ENCODE results near the gene KCND3. TPM values are rescaled to one million over a fixed set of nuclear protein-coding genes. Genes with fewer than 3 reads are reported as not detected.

KCND3 gene
- polyA plus RNA-seq, 1 donor from 2014 or later: 7.8 TPM

DNA sequence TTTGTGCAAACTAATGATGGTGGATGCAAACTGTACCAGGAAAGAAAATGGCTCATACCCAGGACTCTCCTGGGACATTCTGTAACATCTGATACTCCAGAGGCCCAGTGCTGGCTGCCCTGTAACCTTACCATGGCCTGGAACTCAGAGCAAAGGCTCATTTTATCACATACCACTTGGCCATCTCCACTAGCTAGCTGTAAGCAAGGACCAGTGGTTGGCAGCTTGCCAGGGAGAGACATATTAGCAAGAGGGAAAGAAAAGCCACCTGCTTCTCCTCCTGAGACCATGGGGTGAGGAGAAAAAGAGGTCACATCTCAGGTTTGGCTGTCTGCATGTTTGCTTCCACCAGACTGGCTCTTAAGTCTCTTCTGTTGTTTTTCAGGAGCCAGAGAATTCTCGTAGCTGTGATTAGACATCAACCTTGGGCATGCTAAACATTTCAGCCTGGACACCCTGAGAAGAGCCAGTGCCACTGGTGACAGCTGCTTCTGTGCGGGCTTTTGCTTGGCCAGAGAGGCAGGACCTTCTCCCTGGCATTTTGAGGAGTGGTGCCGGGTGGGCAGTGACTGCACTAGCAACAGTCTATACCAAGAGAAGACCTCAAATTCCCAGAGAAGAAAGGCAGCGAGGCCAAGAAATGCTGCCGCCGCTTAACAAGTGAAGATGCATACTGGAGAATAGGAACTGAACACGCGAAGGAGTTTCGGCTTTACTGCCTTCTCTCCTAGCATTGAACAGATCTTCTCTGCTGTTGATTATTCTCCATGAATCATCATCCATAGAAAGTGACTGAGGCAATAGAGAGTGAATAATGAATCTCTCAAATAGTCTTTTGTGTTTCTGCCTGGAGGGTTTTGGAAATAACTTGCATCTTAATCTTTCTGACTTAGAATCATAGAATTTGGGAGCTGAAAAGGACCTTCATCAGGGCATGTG is 243.5 kb downstream of the KCND3 start:
- Histone ChIP-seq H3K36me3 (ENCODE audit: insufficient read depth, low read length) (peaks cover 15% of the 10 kb centered on the region), H3K27me3 (ENCODE audit: insufficient read depth, low read depth, low read length) (no peaks in the 10 kb centered on the region), H4K20me1 (ENCODE audit: insufficient read depth) (no peaks in the 10 kb centered on the region), H2AFZ (ENCODE audit: low read depth, low read length) (no peak overlapping the region), H3K9me2 (ENCODE audit: insufficient read depth, low read length) (no peaks in the 10 kb centered on the region), H3K9me3 (ENCODE audit: low read length) (no peaks in the 10 kb centered on the region), H3F3A (ENCODE audit: insufficient read depth, low read length, poor library complexity, severe bottlenecking) (peaks cover 4% of the 10 kb centered on the region), H3K9ac (ENCODE audit: low read length) (no peak overlapping the region), H3K79me2 (replicated peaks; ENCODE audit: insufficient read depth, low read length) (no peaks in the 10 kb centered on the region), H3K4me2 (ENCODE audit: low read length) (no peak overlapping the region), H3K4me3 (ENCODE audit: low read length) (no peak overlapping the region), H3K27ac (ENCODE audit: low read length) (no peak overlapping the region)
- TF ChIP-seq EP300 (conservative IDR thresholded peaks at IDR 0.05; ENCODE audit: poor library complexity, severe bottlenecking): no peak
- TF ChIP-seq TAF1 (IDR thresholded peaks at IDR 0.05; ENCODE audit: low read depth): no peak
- no peak for TF ChIP-seq POLR2AphosphoS5 (IDR thresholded peaks at IDR 0.05)
- TF ChIP-seq MXI1 (conservative IDR thresholded peaks at IDR 0.05; ENCODE audit: poor library complexity, severe bottlenecking): no peak
- TF ChIP-seq RAD21 (conservative IDR thresholded peaks at IDR 0.05): no peak
- TF ChIP-seq EZH2 (IDR thresholded peaks at IDR 0.05; ENCODE audit: borderline replicate concordance, insufficient read depth, low read length, poor library complexity, severe bottlenecking): no peak
- TF ChIP-seq REST (IDR thresholded peaks at IDR 0.05; ENCODE audit: borderline replicate concordance): no peak
- TF ChIP-seq SMC3 (conservative IDR thresholded peaks at IDR 0.05; ENCODE audit: poor library complexity): no peak
- TF ChIP-seq, protein P1, sequence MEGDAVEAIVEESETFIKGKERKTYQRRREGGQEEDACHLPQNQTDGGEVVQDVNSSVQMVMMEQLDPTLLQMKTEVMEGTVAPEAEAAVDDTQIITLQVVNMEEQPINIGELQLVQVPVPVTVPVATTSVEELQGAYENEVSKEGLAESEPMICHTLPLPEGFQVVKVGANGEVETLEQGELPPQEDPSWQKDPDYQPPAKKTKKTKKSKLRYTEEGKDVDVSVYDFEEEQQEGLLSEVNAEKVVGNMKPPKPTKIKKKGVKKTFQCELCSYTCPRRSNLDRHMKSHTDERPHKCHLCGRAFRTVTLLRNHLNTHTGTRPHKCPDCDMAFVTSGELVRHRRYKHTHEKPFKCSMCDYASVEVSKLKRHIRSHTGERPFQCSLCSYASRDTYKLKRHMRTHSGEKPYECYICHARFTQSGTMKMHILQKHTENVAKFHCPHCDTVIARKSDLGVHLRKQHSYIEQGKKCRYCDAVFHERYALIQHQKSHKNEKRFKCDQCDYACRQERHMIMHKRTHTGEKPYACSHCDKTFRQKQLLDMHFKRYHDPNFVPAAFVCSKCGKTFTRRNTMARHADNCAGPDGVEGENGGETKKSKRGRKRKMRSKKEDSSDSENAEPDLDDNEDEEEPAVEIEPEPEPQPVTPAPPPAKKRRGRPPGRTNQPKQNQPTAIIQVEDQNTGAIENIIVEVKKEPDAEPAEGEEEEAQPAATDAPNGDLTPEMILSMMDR (IDR thresholded peaks at IDR 0.05; ENCODE audit: poor library complexity, severe bottlenecking): no peak

GRCh38 chr1:111743679-111744101 is 245.8 kb downstream of the KCND3 start:
- H3K9me2 ChIP-seq (ENCODE audit: insufficient read depth, low read length): no peaks in the 10 kb centered on the region

More at GRCh38 chr1:111743679-111744101, 245.8 kb downstream of the KCND3 start:
- Histone ChIP-seq H3K4me3 (ENCODE audit: low read length) (no peak overlapping the region), H4K20me1 (ENCODE audit: insufficient read depth) (no peaks in the 10 kb centered on the region), H3K27ac (ENCODE audit: low read length) (no peak overlapping the region), H3K4me2 (ENCODE audit: low read length) (no peak overlapping the region), H3K9ac (ENCODE audit: low read length) (no peak overlapping the region), H3K27me3 (ENCODE audit: insufficient read depth, low read depth, low read length) (no peaks in the 10 kb centered on the region), H3K79me2 (replicated peaks; ENCODE audit: insufficient read depth, low read length) (no peaks in the 10 kb centered on the region), H3K9me3 (ENCODE audit: low read length) (no peaks in the 10 kb centered on the region), H3F3A (ENCODE audit: insufficient read depth, low read length, poor library complexity, severe bottlenecking) (no peaks in the 10 kb centered on the region), H2AFZ (ENCODE audit: low read depth, low read length) (no peak overlapping the region), H3K36me3 (ENCODE audit: insufficient read depth, low read length) (peaks cover 15% of the 10 kb centered on the region)
- TF ChIP-seq, protein P1 (IDR thresholded peaks at IDR 0.05; ENCODE audit: poor library complexity, severe bottlenecking): no peak
- TF ChIP-seq TAF1 (IDR thresholded peaks at IDR 0.05; ENCODE audit: low read depth) (no peak), REST (IDR thresholded peaks at IDR 0.05; ENCODE audit: borderline replicate concordance) (no peak), EZH2 (IDR thresholded peaks at IDR 0.05; ENCODE audit: borderline replicate concordance, insufficient read depth, low read length, poor library complexity, severe bottlenecking) (no peak), EP300 (conservative IDR thresholded peaks at IDR 0.05; ENCODE audit: poor library complexity, severe bottlenecking) (no peak), SMC3 (conservative IDR thresholded peaks at IDR 0.05; ENCODE audit: poor library complexity) (no peak), MXI1 (conservative IDR thresholded peaks at IDR 0.05; ENCODE audit: poor library complexity, severe bottlenecking) (no peak), POLR2AphosphoS5 (IDR thresholded peaks at IDR 0.05) (no peak), RAD21 (conservative IDR thresholded peaks at IDR 0.05) (no peak)
